Activated naive CD8-positive, alpha-beta T cell (primary cell): ENCODE measurements around the gene HSPB1.
A peak's percentile ranks its signal among the peaks of the same experiment; 100 is the strongest.

Source experiments
- H3K27ac Mint-ChIP-seq: one replicate; pipeline ENCODE4 v1.8.0; 2021; ENCODE audit warnings: mixed read lengths
- H3K27me3 Mint-ChIP-seq: one replicate; pipeline ENCODE4 v1.8.0; 2021; ENCODE audit warnings: mixed read lengths
- H3K36me3 Mint-ChIP-seq: one replicate; pipeline ENCODE4 v1.8.0; 2021; ENCODE audit warnings: mixed read lengths
- H3K4me1 Mint-ChIP-seq: one replicate; pipeline ENCODE4 v1.8.0; 2021; ENCODE audit warnings: low read depth, mixed read lengths
- H3K4me3 Mint-ChIP-seq: one replicate; pipeline ENCODE4 v1.8.0; 2021; ENCODE audit warnings: mild to moderate bottlenecking, mixed read lengths
- H3K9me3 Mint-ChIP-seq: one replicate; pipeline ENCODE4 v1.8.0; 2021; ENCODE audit warnings: low read depth, mixed read lengths

Gene HSPB1

GRCh38 chr7:76346778-76347177, 44.3 kb downstream of the HSPB1 start:
- H3K4me1 Mint-ChIP-seq, result peaks cover 69% of the 10 kb centered on the region
- H3K36me3 Mint-ChIP-seq, result peaks cover 28% of the 10 kb centered on the region
- peak overlapping the region; percentile 86 for H3K27ac Mint-ChIP-seq
- no peaks in the 10 kb centered on the region for H3K9me3 Mint-ChIP-seq
- H3K4me3 Mint-ChIP-seq, result peak overlapping the region; percentile 50
- H3K27me3 Mint-ChIP-seq, result no peaks in the 10 kb centered on the region

- Mint-ChIP-seq H3K27me3 (no peaks in the 10 kb centered on the region), H3K36me3 (peaks cover 24% of the 10 kb centered on the region), H3K4me3 (peak overlapping the region; percentile 35), H3K9me3 (no peaks in the 10 kb centered on the region), H3K27ac (peak overlapping the region; percentile 78), H3K4me1 (peaks cover 68% of the 10 kb centered on the region)
Observed at GRCh38 chr7:76347710-76348109, 45.2 kb downstream of the HSPB1 start.

- Mint-ChIP-seq H3K9me3 (no peaks in the 10 kb centered on the region), H3K27me3 (no peaks in the 10 kb centered on the region)
Observed at GRCh38 chr7:76349313-76349885, 46.9 kb downstream of the HSPB1 start.

GRCh38 chr7:76351372-76351771, 48.9 kb downstream of the HSPB1 start:
- H3K27me3 Mint-ChIP-seq, result no peaks in the 10 kb centered on the region
- H3K4me3 Mint-ChIP-seq, result no peak overlapping the region
- peaks cover 26% of the 10 kb centered on the region for H3K36me3 Mint-ChIP-seq
- H3K9me3 Mint-ChIP-seq, result no peaks in the 10 kb centered on the region
- H3K4me1 Mint-ChIP-seq, result peaks cover 75% of the 10 kb centered on the region
- peak overlapping the region; percentile 28 for H3K27ac Mint-ChIP-seq

More at GRCh38 chr7:76349313-76349885, 46.9 kb downstream of the HSPB1 start:
- peak overlapping the region; percentile 6 for H3K27ac Mint-ChIP-seq
- no peak overlapping the region for H3K4me3 Mint-ChIP-seq
- H3K4me1 Mint-ChIP-seq, result peaks cover 66% of the 10 kb centered on the region
- H3K36me3 Mint-ChIP-seq, result peaks cover 19% of the 10 kb centered on the region

GRCh38 chr7:76352193-76352592, 49.7 kb downstream of the HSPB1 start:
- peaks cover 73% of the 10 kb centered on the region for H3K4me1 Mint-ChIP-seq

GRCh38 chr7:76353744-76354143, 51.3 kb downstream of the HSPB1 start:
- Mint-ChIP-seq H3K9me3 (no peaks in the 10 kb centered on the region), H3K27ac (no peak overlapping the region), H3K4me1 (peaks cover 68% of the 10 kb centered on the region), H3K36me3 (peaks cover 20% of the 10 kb centered on the region), H3K4me3 (peak overlapping the region; percentile 40), H3K27me3 (no peaks in the 10 kb centered on the region)

More at GRCh38 chr7:76352193-76352592, 49.7 kb downstream of the HSPB1 start:
- H3K27ac Mint-ChIP-seq, result no peak overlapping the region
- no peaks in the 10 kb centered on the region for H3K27me3 Mint-ChIP-seq
- H3K4me3 Mint-ChIP-seq, result no peak overlapping the region
- H3K36me3 Mint-ChIP-seq, result peaks cover 18% of the 10 kb centered on the region
- H3K9me3 Mint-ChIP-seq, result no peaks in the 10 kb centered on the region
